ENCODE data around the gene NDST1. TPM values are rescaled to one million over a fixed set of nuclear protein-coding genes. Genes with fewer than 3 reads are reported as not detected.
A peak's percentile ranks its signal among the peaks of the same experiment; 100 is the strongest.

NDST1 gene
- total RNA-seq, 4 donors from 2014 or later: 10.9 to 86.0 (median 42.5) TPM

- Histone ChIP-seq H3K27ac (peak overlapping the region; percentile 15 to 26), H3K27me3 (no peaks in the 10 kb centered on the region), H3K36me3 (no peaks in the 10 kb centered on the region), H3K4me3 (no peak overlapping the region), H3K9me3 (no peaks in the 10 kb centered on the region), H3K4me1 (peaks cover 0 to 18% of the 10 kb centered on the region in 2 donors)
- TF ChIP-seq CTCF (IDR thresholded peaks at IDR 0.05) (no peak), POLR2A (IDR thresholded peaks at IDR 0.05) (no peak)
- intact Hi-C loops (cut with DNase I; ENCODE audit: low total_unique reads): no loop called here
- no peak for DNase-seq
Measured at GRCh38 chr5:150496534-150496933, 11.4 kb upstream of the NDST1 start.

- Histone ChIP-seq H3K4me3 (no peak overlapping the region), H3K27me3 (no peaks in the 10 kb centered on the region), H3K4me1 (peaks cover 0 to 21% of the 10 kb centered on the region in 2 donors), H3K27ac (peak overlapping the region; percentile 55 to 62), H3K9me3 (no peaks in the 10 kb centered on the region), H3K36me3 (no peaks in the 10 kb centered on the region)
- peak; percentile 64 to 71 for DNase-seq
- TF ChIP-seq POLR2A (IDR thresholded peaks at IDR 0.05) (no peak), CTCF (IDR thresholded peaks at IDR 0.05) (no peak)
- intact Hi-C loops (cut with DNase I; ENCODE audit: low total_unique reads): no loop called here
Measured at GRCh38 chr5:150497274-150497988, 10.5 kb upstream of the NDST1 start.

- DNase-seq: no peak
- H3K4me3 ChIP-seq: no peak overlapping the region
- peak overlapping the region; percentile 55 to 62 for H3K27ac ChIP-seq
- intact Hi-C loops (cut with DNase I; ENCODE audit: low total_unique reads): no loop called here
- H3K4me1 ChIP-seq: peaks cover 0 to 22% of the 10 kb centered on the region in 2 donors
- H3K9me3 ChIP-seq: no peaks in the 10 kb centered on the region
- no peaks in the 10 kb centered on the region for H3K36me3 ChIP-seq
- TF ChIP-seq POLR2A (IDR thresholded peaks at IDR 0.05) (no peak), CTCF (IDR thresholded peaks at IDR 0.05) (no peak)
- H3K27me3 ChIP-seq: no peaks in the 10 kb centered on the region
Measured at GRCh38 chr5:150497989-150498317, 10.0 kb upstream of the NDST1 start.

- no peak for DNase-seq
- Histone ChIP-seq H3K4me1 (peaks cover 0 to 22% of the 10 kb centered on the region in 2 donors), H3K27ac (peak overlapping the region; percentile 55 to 62), H3K36me3 (no peaks in the 10 kb centered on the region), H3K4me3 (no peak overlapping the region), H3K9me3 (no peaks in the 10 kb centered on the region), H3K27me3 (no peaks in the 10 kb centered on the region)
- intact Hi-C loops (cut with DNase I; ENCODE audit: low total_unique reads): no loop called here
- no peak for TF ChIP-seq POLR2A (IDR thresholded peaks at IDR 0.05)
- no peak for TF ChIP-seq CTCF (IDR thresholded peaks at IDR 0.05)
Measured at GRCh38 chr5:150498501-150498900, 9.4 kb upstream of the NDST1 start.

GRCh38 chr5:150498971-150499370 lies 9.0 kb upstream of the NDST1 start:
- no peaks in the 10 kb centered on the region for H3K9me3 ChIP-seq
- H3K4me3 ChIP-seq: no peak overlapping the region
- peaks cover 0 to 25% of the 10 kb centered on the region in 2 donors for H3K4me1 ChIP-seq
- intact Hi-C loops (cut with DNase I; ENCODE audit: low total_unique reads): no loop called here
- peak overlapping the region; percentile 55 to 62 for H3K27ac ChIP-seq
- no peaks in the 10 kb centered on the region for H3K36me3 ChIP-seq
- no peak for DNase-seq
- TF ChIP-seq POLR2A (IDR thresholded peaks at IDR 0.05) (no peak), CTCF (IDR thresholded peaks at IDR 0.05) (no peak)
- H3K27me3 ChIP-seq: no peaks in the 10 kb centered on the region
